Stomach (tissue), 9 donors: ENCODE results near the gene ARHGEF3. TPM values are rescaled to one million over a fixed set of nuclear protein-coding genes. Genes with fewer than 3 reads are reported as not detected.
"Not testable (repeated sequence)": the region's sequence is repeated elsewhere in the genome, so short reads cannot be mapped to it uniquely, and the experiment has no call there.

Experiments
- DNase-seq, 2 donors: peaks; one replicate each; pipeline versions ENCODE4 v3.0.0 to v3.0.0-alpha.2; 2013 to 2019
- H3K27ac ChIP-seq, 5 donors: fragments of 200-600 bp in 4 of 5; sonication (generic) in 4 of 5; one replicate each; pipeline ENCODE4 v1.5.1; 2013 to 2019; ENCODE audit warnings: mild to moderate bottlenecking in 1 of 5, moderate library complexity in 1 of 5
- H3K27me3 ChIP-seq, 3 donors: fragments of 200-600 bp; sonication (generic); one replicate each; pipeline ENCODE4 v1.5.1; 2017 to 2019; ENCODE audit warnings: mixed run types in 1 of 3
- H3K36me3 ChIP-seq, 4 donors: fragments of 200-600 bp; sonication (generic); 1 replicate in 3 of 4; 2 replicates in 1 of 4; pipeline ENCODE4 v1.5.1; 2016 to 2019
- H3K4me1 ChIP-seq, 4 donors: fragments of 200-600 bp; sonication (generic); one replicate each; pipeline ENCODE4 v1.5.1; 2016 to 2019
- H3K4me3 ChIP-seq, 4 donors: fragments of 200-600 bp; sonication (generic) in 3 of 4; one replicate each; pipeline ENCODE4 v1.5.1; 2016 to 2019; ENCODE audit warnings: mild to moderate bottlenecking in 1 of 4
- H3K9me3 ChIP-seq, 4 donors: fragments of 200-600 bp; sonication (generic); one replicate each; pipeline ENCODE4 v1.5.1; 2016 to 2019
- CTCF ChIP-seq, 7 experiments: fragments of 450-650 bp in 4 of 7; fragments of 200-600 bp in 3 of 7; sonication (generic) in 3 of 7; IDR thresholded peaks; one replicate each; pipeline ENCODE4 v1.5.1; 2016 to 2019; ENCODE audit warnings: antibody characterized with exemption in 7 of 7, control low read depth in 2 of 7, mild to moderate bottlenecking in 1 of 7
- EP300 ChIP-seq: sonication (generic); formaldehyde crosslinking; IDR thresholded peaks from one replicate; pipeline ENCODE4 v1.6.1; 2017; ENCODE audit warnings: antibody characterized with exemption
- POLR2A ChIP-seq, 4 donors: fragments of 450-650 bp; IDR thresholded peaks; one replicate each; pipeline ENCODE4 v1.6.1; 2016; ENCODE audit warnings: antibody characterized with exemption in 4 of 4, control low read depth in 2 of 4, mild to moderate bottlenecking in 1 of 4, moderate library complexity in 1 of 4
- POLR2AphosphoS5 ChIP-seq, 3 donors: sonication (generic); formaldehyde crosslinking; IDR thresholded peaks; one replicate each; pipeline ENCODE4 v1.6.1; 2016; ENCODE audit warnings: antibody characterized with exemption in 3 of 3
- WGBS, 5 donors: extraction: QIAGEN DNeasy Blood & Tissue Kit in 3 of 5; methylation state at CpG; one replicate each; pipeline versions ENCODE4 v1.1.5 to v1.1.7; 2013 to 2018; 5-methylcytosine and 5-hydroxymethylcytosine counted together
- intact Hi-C: fragments of 100-400 bp; cut with DNase I; formaldehyde crosslinking; loops from one replicate; pipeline ENCODE4 v1.15.1; 2023; ENCODE audit warnings: low total_unique reads
- polyA plus RNA-seq, 3 donors: library from polyadenylated mRNA; stranded (reverse); fragments of 200-250 nt; gene quantifications; one replicate each; pipeline ENCODE4 v1.2.3, GENCODE V29; 2013
- total RNA-seq, 5 donors: library from RNA; depleted of rRNA; stranded (reverse); fragments of >200 nt; gene quantifications; one replicate each; pipeline versions ENCODE4 v1.1.0 to v1.2.3, GENCODE V29; 2014 to 2016
- donor health status: healthy with polysubstance abuse.
- donor health status: Bipolar disorder and iron deficiency.
- donor health status: healthy.

Gene ARHGEF3
- total and polyA plus RNA-seq, 8 donors: 6.2 to 23.8 (median 14.2) TPM

GRCh38 chr3:56700151-56700550, 101.6 kb downstream of the ARHGEF3 start:
- H3K4me3 ChIP-seq: no peak overlapping the region
- peaks cover 0 to 10% (median 2%) of the 10 kb centered on the region in 4 donors for H3K4me1 ChIP-seq
- no peaks in the 10 kb centered on the region for H3K9me3 ChIP-seq
- 68 to 76% (median 71%) methylated on average over 4 of the region's 4 CpGs for WGBS, 5 donors
- no peak for TF ChIP-seq CTCF (IDR thresholded peaks at IDR 0.05)
- TF ChIP-seq POLR2AphosphoS5 (IDR thresholded peaks at IDR 0.05): no peak
- no peak for TF ChIP-seq POLR2A (IDR thresholded peaks at IDR 0.05)
- TF ChIP-seq EP300: no peak
- H3K27me3 ChIP-seq: no peaks in the 10 kb centered on the region
- H3K27ac ChIP-seq: no peak overlapping the region
- intact Hi-C loops: loop anchor here (5.0 to 10.0 kb wide), 3 partner anchors 102 to 375 kb away; partner anchors contain the start of gene ARHGEF3
- no peaks in the 10 kb centered on the region for H3K36me3 ChIP-seq
- DNase-seq: no peak

GRCh38 chr3:56694867-56695683, 106.7 kb downstream of the ARHGEF3 start:
- WGBS, 5 donors: 16 to 36% (median 23%) methylated on average over 4 of the region's 4 CpGs
- peak in 1 of 2 donors; percentile 23 for DNase-seq
- peaks cover 0 to 14% (median 1%) of the 10 kb centered on the region in 4 donors for H3K4me1 ChIP-seq

GRCh38 chr3:56693750-56694149, 108.0 kb downstream of the ARHGEF3 start:
- H3K27ac ChIP-seq: peak overlapping the region in 1 of 5 donors; percentile 7
- no peaks in the 10 kb centered on the region for H3K27me3 ChIP-seq
- peaks cover 0 to 14% (median 1%) of the 10 kb centered on the region in 4 donors for H3K4me1 ChIP-seq
- WGBS, 5 donors: 52 to 76% (median 76%) methylated on average over 3 of the region's 3 CpGs
- no peaks in the 10 kb centered on the region for H3K36me3 ChIP-seq
- TF ChIP-seq POLR2AphosphoS5 (IDR thresholded peaks at IDR 0.05) (no peak), CTCF (IDR thresholded peaks at IDR 0.05) (no peak), EP300 (no peak), POLR2A (IDR thresholded peaks at IDR 0.05) (no peak)
- H3K9me3 ChIP-seq: no peaks in the 10 kb centered on the region
- DNase-seq: no peak
- no peak overlapping the region for H3K4me3 ChIP-seq
- intact Hi-C loops: no loop called here

More at GRCh38 chr3:56694867-56695683, 106.7 kb downstream of the ARHGEF3 start:
- H3K27me3 ChIP-seq: no peaks in the 10 kb centered on the region
- H3K36me3 ChIP-seq: no peaks in the 10 kb centered on the region
- peak overlapping the region in 2 of 5 donors; percentile 12 to 29 for H3K27ac ChIP-seq
- TF ChIP-seq CTCF (IDR thresholded peaks at IDR 0.05) (no peak), EP300 (no peak), POLR2AphosphoS5 (IDR thresholded peaks at IDR 0.05) (no peak), POLR2A (IDR thresholded peaks at IDR 0.05) (no peak)
- intact Hi-C loops: no loop called here
- no peak overlapping the region for H3K4me3 ChIP-seq
- H3K9me3 ChIP-seq: no peaks in the 10 kb centered on the region

GRCh38 chr3:56692520-56693433, 109.0 kb downstream of the ARHGEF3 start:
- H3K4me3 ChIP-seq, H3K9me3 ChIP-seq, intact Hi-C loops, H3K36me3 ChIP-seq, H3K27me3 ChIP-seq: not testable (repeated sequence)
- 66 to 78% (median 73%) methylated on average over 15 of the region's 15 CpGs for WGBS, 5 donors
- peak in 1 of 3 donors; percentile 15 for TF ChIP-seq POLR2AphosphoS5 (IDR thresholded peaks at IDR 0.05)
- peak in 1 of 2 donors; percentile 40 for DNase-seq
- Histone ChIP-seq H3K27ac (peak overlapping the region in 1 of 5 donors; percentile 7), H3K4me1 (peaks cover 0 to 14% (median 1%) of the 10 kb centered on the region in 4 donors)

- H3K4me1 ChIP-seq: peaks cover 0 to 14% (median 1%) of the 10 kb centered on the region in 4 donors
- DNase-seq, H3K27ac ChIP-seq, intact Hi-C loops, H3K27me3 ChIP-seq, H3K4me3 ChIP-seq, H3K36me3 ChIP-seq, H3K9me3 ChIP-seq: not testable (repeated sequence)
- 95 to 99% (median 96%) methylated on average over 13 to 20 of the region's 21 CpGs; no CpG with 5 or more reads in 1 of the 5 donors for WGBS, 5 donors
Observed at GRCh38 chr3:56692001-56692365, 109.8 kb downstream of the ARHGEF3 start.
